NOMO-1 treated with DMSO at 0.1 percent for 48 hours (cell line): ENCODE measurements around the gene WDR45.

Experiments
- DNase-seq: peaks from one replicate; lab custom pipeline; 2025; ENCODE audit not compliant: unreplicated experiment; lab: John Stamatoyannopoulos, UW

WDR45 gene

GRCh38 chrX:49079489-49080428, at the start of gene WDR45:
WDR45 (minus strand) TSS chrX:49079887; CDS start chrX:49078095, 1,792 bp downstream.
- DNase-seq: peak; percentile 59

DNA sequence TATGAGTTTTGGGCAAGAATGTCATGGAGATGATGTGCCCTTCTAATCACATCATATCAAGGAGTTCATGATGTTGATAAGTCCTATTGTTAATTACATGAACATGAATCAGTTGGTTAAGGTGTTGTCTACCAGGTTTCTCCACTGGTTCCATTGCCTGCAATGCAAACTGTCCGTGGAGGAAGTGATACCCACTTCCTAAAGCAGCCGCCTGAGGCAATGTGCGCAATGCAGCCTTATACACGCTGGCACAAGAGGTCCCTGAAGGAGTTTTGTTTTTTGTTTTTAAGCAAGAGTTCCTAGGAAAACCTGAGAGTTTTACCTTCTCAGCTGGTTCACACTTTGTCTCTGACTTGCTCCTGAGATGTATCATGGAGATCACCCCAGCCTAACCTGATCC, 49.7 kb upstream of the WDR45 start:
- peak; percentile 40 for DNase-seq

GRCh38 chrX:49127742-49128258, 48.1 kb upstream of the WDR45 start:
- peak; percentile 33 for DNase-seq

- no peak for DNase-seq
These were observed 42.8 kb upstream of the WDR45 start for GRCh38 chrX:49122499-49122898.

DNA sequence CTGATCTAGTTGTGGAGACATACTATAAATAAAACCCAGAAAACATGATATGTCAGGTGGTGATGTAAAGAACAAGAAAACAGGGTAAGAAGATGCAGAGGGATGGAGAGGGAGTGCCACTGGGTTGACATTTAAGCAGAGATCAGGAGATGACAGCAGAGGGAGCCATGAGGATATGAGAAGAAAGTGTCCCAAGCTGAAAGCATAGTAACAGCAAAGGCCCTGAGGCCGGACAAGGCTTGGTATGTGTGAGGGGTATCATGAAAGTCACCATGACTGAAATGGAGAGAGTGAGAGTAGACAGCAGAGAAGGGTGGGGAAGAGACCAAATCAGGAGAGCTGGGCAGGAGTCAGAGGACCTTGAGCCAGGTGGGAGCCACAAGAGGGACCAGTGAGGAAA, 40.4 kb upstream of the WDR45 start:
- DNase-seq: no peak

DNA sequence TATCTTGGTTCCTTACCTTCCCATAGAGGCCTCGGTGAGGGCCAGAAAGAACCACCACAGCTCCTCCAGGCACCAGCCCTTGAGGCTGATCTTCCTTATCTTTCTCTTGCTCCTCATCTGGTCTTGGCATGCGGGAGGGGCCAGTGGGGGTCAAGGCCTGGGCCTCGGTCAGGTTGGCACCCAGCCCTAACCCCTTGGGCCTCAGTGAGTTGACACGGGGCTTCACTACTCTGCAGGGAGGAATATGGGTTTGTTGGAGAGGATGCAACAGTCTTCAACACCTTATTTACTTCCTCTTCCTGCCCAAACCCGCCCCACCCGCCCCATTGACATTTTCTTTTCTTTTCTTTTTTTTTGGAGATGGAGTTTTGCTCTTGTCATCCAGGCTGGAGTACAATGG, 37.9 kb upstream of the WDR45 start:
- DNase-seq: no peak

DNA sequence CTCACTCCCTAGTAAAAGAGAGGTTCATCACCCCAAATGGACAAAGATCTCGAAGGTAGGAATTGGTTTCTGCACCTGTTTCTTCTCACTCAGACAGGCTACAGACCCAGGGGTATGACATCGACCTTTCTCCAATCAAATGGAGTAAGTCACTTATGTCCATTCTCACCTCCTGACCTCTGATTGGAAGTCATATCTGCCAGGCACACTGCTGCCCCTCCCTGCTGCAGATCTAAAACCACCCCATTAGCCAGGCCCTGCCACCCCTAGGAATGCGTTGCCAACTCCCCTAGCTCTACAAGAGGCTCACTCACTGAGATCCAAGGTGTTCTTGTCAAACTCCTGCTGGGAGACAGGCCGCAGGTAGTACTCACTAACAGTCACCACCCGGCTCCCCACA, 37.0 kb upstream of the WDR45 start:
- no peak for DNase-seq

DNA sequence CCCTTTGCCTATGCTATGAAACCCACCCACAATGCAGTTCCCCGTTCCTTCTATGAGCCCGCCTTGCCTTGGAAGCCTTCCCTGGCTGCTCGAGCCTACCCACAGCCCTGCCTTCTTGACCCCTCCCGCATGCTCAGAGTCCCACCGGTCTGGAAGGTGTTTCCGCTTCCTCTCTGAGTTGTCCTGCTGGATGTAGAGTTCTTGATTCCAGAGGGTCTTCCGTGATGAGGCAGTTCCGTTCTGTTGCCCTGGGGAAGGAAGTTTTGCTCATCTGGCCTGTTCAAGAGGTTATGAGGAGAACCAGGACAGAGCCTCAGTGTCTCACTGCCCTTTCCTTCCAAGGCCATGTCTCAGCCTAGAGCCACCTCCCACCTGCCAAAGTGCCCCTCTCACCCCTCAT, 36.4 kb upstream of the WDR45 start:
- no peak for DNase-seq

DNA sequence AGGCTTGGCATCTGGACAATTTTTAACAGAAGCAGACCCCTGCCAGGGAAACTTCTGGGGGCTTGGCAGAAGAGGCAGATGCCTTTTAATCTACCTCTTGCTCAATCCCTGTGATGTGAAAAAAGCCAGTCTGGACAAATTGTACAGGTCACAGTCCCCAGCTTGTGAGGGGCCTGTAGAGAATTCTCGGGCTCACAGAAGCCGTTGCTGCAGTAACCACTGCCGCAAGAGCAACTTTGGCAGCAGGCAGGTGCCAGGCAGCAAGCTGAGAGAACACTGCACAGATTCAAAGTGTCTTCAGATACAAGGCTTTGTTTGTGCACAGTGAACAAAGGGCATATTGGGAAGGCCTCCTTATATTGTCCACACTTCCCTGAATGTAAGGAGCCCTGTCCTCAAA, 32.1 kb upstream of the WDR45 start:
- no peak for DNase-seq

GRCh38 chrX:49110417-49110816, 30.7 kb upstream of the WDR45 start:
- DNase-seq: no peak

DNA sequence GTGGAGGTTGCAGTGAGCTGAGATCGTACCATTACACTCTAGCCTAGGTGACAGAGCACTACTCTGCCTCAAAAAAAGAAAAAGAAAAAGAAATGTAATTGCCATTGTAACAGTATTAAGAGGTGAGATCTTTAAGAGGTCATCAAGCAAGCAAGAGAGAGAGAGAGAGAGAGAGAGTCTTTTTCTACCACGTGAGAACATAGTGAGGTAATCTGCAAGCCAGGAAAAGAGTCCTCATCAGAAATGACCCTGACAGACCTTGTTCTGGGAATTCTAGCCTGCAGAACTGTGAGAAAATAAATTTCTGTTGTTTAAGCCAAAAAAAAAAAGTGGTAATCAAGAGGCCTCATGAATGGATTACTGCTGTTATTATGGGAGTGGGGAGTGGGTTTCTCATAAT, 29.0 kb upstream of the WDR45 start:
- DNase-seq: no peak

GRCh38 chrX:49106930-49107329, 27.2 kb upstream of the WDR45 start:
- no peak for DNase-seq

GRCh38 chrX:49106296-49106695, 26.6 kb upstream of the WDR45 start:
- no peak for DNase-seq

DNA sequence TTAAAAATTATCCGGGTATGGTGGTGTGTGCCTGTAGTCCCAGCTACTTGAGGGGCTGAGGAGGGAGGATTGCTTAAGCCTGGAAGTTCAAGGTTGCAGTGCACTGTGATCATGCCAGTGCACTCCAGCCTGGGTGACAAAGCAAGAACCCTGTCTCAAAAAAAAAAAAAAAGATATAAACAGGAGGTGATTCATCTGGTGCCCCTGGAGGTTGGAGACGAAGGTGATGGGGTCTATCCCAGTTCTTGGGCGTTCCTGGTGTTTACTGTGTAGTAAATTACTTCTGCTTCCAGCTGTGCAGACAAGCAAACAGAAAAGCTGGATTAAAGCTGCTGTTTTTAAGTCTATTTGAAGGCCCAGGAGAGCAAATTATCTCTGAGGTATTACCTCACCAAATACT, 23.9 kb upstream of the WDR45 start:
- DNase-seq: no peak

DNA sequence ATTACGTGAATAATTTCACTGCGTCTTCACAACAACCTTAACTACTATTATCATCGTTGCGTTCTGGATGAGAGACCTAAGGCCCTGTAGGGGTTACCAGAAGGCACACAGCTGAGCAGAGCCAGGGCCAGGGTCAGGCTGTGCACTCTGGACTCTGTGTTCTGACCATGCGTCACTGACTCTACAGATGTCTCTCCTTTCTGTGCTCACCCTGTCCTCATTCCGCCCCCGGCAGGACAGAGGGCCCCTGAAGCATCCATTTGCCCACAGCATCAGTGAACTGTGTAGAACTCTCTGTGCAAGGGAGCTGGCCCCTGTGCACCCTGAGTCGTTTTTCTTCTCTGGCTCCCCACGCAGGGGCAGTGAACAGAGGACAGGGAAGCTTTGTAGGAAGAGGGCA, 22.5 kb upstream of the WDR45 start:
- DNase-seq: no peak

DNA sequence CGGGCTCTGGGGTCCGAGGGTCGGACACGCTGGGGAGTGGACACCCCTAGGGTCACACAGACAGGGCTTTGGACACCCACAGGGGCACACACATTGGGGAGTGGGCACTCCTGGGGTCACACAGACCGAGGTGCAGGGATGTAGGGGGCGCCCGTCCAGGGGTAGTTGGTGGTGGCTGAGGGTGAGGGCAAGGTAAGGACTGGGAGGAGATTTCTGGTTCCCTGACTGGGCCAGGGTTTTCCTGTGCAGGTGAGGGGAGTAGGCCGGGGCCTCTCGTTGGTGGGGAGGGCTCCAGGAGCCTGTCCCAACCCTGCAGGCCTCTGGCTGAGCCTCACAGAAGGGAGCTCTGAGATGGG, 21.9 kb upstream of the WDR45 start:
- DNase-seq: no peak

- peak; percentile 86 for DNase-seq
These were observed 21.3 kb upstream of the WDR45 start for GRCh38 chrX:49100704-49101628.

GRCh38 chrX:49096419-49096818, 16.7 kb upstream of the WDR45 start:
- DNase-seq: no peak

- DNase-seq: no peak
These were observed 9.9 kb upstream of the WDR45 start for GRCh38 chrX:49089553-49089952.

DNA sequence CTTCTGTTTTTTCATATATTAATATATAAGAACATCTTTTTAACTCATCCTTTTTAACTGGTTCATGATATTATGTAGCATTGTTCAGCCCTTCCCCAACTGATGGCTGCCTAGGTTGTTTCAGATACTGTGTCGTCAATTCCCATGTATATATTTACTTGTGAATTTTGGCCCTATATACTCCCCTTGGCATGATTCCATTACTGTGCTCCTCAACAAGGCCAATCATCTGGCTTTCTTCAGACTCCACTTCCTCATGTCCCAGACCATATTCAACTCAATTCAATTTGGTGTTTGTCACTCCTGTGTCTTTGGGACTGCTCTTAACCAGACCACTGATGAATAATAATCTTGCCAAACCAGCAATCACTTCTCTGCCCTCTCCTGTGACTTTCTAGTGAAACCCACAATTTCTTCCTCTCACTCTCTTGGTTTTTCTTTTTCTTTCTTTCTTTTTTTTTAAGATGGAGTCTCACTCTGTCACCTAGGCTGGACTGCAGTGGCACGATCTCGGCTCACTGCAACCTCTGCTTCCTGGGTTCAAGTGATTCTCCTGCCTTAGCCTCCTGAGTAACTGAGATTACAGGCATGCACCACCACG, 2.7 kb upstream of the WDR45 start:
- no peak for DNase-seq

DNA sequence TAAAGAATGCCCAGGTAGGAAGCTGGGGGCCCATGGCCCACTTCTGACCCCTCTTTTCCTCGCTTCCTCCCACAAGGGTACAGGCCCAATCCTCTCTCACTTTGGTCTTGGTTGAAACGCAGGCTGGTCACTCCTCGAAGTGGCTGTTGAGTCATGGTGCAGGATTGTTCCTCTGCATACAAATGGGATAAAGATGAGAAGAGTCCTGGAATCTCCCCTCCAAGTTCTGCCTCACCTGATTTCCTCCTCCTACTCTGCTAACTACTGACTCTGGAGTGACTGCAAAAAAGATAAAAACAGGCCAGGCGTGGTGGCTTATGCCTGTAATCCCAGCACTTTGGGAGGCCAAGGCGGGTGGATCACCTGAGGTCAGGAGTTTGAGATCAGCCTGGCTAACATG, 1.7 kb downstream of the WDR45 start:
- DNase-seq: no peak
